ENCODE results near the gene HMCN1. TPM values are rescaled to one million over a fixed set of nuclear protein-coding genes. Genes with fewer than 3 reads are reported as not detected.

Gene HMCN1
- total RNA-seq, 2 donors from 2014 or later = 10.6 to 17.3 TPM

DNA sequence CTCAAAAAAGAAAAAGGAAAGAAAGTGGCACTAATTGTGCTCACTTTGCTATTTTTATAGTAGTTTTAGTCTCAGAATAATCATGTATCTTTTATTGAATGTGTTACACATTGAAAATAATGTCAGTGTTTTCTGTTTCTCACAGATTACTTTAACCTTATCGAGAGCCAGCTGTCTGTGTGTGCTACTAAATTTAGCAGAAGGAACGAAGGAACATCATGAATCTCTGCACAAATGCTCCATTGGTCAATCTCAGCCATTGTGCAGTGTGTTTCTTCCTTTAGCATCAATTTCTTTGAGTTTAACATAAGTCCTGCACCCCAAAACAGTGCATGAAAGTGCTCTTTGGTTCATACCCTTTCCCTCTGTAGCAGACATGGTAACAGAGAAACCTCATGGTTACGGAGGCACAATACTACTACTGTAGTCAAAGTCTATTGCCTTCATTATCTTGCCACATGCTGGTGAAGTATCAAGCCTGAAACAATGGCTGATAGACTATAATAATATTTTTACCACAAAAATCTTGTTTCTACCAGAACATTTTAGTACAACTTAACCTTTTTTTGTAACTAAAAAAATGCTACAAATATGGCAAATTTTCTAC, 310.0 kb downstream of the HMCN1 start:
- intact Hi-C loops (cut with DNase I) = no loop called here
- DNase-seq (ENCODE audit: low spot score) = no peak

DNA sequence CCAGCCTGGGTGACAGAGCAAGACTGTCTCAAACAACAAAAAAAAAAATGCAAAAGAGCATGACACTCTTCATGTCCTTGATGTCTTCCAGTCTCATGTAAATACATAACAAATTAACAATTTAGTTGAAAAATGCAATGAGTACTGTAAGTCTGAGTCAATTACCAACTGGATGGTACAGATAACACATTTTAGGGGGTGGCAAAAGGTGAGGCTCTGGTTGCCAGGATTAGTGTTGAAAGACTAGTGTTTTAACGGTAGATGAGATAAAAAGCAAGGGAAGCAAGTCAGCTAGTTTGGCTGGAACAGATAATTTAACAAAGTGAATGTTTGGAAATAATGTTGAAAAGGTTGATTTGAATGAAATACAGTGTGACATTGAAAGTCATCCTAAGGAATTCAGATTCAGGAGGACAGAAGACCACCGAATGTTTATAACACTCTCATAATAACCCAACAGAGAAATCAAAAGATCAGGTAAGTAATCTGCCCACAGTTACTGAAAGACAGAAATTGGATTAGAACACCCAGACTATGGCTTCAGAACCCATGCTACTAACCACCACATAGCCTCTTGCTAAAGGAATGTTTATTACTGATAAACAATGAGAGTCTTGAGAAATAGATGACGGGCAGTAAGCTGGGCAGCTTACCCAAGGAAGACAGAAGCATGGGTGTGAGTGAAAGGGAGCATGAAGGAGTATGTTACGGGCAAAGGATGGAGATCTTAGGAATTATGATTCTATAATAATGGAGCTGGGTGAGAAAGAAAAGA, 312.4 kb downstream of the HMCN1 start:
- intact Hi-C loops (cut with DNase I) = no loop called here
- no peak for DNase-seq (ENCODE audit: low spot score)

DNA sequence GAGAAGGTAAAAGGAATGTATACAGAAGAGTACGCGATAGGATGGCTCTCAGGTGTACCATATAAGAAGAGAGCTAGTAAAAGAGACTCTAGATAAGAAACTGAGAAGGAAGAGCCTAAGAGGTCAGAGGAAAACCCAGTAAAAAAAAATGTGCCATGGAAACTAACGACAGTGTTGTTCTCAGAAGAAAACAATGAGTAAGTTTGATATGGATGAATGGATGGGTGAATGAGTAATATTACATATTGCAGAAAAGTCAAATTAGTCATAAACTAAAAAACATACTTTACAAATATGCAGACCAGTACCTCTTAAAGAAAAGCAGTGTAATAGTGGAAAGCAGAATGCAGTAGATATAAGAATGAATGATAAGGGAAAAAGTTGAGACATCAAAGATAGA, 316.2 kb downstream of the HMCN1 start:
- no peak for DNase-seq (ENCODE audit: low spot score)
- intact Hi-C loops (cut with DNase I) = no loop called here

DNA sequence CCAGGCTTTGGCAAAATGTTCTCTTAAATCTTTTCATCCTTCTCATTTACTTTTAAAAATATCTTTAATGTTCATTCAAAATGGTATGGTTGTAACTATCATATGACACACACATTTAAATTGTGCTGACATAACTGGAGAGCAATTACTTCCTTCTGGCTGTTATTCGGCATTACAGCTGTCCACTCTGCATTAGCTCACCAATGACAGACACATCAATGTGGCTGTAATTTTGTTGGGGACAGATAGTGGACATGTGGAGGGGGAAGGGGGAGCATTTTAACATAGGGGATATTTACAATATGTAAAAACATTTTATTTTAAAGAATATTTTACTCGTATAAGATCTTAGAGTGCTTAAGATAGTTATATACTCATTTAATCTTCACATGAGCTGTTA, 319.8 kb downstream of the HMCN1 start:
- no peak for DNase-seq (ENCODE audit: low spot score)
- intact Hi-C loops (cut with DNase I) = no loop called here

DNA sequence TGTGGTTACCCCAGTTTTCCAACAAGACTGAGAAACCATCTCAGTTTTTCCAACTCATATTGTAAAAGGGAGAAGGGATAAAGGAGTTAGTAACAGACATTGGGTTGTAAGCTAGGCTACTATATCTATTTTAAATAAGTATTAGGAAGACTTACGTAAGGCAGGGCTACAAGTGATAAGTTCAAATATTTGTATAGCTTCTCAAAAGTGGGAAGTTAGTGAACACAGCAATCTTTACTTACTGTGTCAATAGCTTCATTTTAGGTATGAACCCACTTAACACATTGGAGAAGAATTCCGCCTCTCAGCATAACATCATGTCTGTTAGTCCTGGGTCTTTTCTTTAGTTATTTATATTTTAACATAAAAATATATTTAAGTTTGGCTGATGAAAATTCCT, 320.7 kb downstream of the HMCN1 start:
- no peak for DNase-seq (ENCODE audit: low spot score)

DNA sequence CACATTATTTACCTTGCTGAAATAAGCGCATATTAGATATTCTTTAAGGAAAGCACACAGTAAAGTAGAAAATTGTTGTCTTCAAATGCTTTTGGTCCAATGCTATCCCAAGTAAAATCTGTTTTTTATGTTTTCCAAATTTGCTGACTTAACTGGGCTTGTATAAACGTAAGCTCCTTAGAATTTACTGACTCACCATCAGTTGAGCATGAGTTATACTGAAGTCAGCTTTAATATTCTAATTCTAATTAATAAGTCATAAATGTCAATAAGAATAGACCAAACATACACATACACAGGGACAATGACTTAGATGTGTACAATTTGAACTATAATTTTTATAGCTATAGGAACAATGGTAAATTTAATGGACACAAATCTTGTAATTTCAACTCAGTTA, 321.7 kb downstream of the HMCN1 start:
- intact Hi-C loops (cut with DNase I) = no loop called here
- DNase-seq (ENCODE audit: low spot score) = no peak

More for the DNA sequence above, 320.7 kb downstream of the HMCN1 start:
- intact Hi-C loops (cut with DNase I) = no loop called here

DNA sequence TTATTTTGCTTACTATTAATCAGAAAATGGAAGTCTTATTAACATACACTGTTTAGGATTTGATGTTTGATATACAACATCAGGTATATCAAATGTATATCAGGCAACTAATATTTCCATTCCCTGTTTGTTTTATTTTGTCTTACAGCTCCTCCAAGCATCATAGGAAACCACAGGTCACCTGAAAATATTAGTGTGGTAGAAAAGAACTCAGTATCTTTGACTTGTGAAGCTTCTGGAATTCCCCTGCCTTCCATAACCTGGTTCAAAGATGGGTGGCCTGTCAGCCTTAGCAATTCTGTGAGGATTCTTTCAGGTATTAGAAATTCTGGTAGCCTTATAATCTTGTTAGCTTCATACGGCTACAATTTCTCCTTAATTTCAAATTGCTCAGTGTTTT, 322.9 kb downstream of the HMCN1 start:
- DNase-seq (ENCODE audit: low spot score) = no peak
- intact Hi-C loops (cut with DNase I) = no loop called here

DNA sequence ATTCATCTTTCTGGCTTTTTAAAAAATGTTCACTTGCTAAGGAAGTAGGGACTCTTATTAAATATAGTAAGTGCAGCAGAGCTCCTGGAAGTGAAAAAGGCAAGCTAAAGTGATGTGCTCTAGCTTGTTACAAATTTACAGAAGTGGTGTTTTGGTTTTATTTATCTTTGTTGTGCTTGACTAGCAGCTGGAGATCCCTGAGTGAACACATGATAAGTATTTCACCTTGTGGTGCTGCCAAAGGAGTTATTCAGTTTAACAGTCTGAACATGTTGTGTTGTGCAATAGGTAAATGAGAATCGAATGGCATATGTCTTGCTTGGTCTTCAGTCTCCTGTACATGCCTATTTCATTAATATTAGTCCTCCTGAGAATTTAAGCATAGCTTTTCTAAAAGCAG, 325.1 kb downstream of the HMCN1 start:
- intact Hi-C loops (cut with DNase I) = no loop called here

DNA sequence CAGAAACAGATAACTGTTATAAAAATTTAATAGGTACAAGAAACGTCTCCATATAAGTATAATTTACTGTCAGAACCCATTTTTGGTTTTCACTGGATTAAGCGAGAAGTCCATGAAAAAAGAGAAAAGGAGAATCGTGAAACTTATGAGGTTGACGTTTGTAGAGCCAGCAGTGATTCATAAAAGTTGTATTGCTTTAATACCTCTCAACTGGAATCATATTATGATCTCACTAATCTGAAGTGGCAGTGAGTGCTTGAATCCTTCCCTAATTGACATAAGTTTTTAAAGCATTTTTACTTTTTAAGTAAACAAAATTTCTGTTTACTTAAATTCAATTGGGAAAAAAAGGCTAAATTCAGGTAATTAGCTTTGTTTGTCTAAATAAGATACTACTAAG, 325.6 kb downstream of the HMCN1 start:
- DNase-seq (ENCODE audit: low spot score) = no peak
- intact Hi-C loops (cut with DNase I) = no loop called here

More for the DNA sequence above, 325.1 kb downstream of the HMCN1 start:
- DNase-seq (ENCODE audit: low spot score) = no peak

DNA sequence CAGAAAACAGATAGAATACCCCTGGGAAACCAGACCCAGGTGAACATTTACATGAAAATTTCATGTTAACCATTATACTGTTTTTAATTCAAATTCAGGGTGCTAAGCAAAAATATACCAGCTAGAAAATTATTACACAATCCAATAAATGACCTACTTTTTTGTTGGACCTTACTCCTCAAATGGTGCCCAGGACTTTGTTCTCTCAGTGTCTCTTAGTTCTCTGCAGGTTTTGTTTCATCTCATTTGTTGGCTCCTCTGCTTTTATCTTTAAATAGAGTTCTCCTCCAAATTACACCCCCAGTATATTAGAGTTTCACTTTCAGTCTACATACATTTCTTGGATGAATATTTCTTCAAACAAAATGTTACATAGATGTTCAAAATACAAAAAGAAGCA, 326.0 kb downstream of the HMCN1 start:
- no peak for DNase-seq (ENCODE audit: low spot score)
- intact Hi-C loops (cut with DNase I) = no loop called here

DNA sequence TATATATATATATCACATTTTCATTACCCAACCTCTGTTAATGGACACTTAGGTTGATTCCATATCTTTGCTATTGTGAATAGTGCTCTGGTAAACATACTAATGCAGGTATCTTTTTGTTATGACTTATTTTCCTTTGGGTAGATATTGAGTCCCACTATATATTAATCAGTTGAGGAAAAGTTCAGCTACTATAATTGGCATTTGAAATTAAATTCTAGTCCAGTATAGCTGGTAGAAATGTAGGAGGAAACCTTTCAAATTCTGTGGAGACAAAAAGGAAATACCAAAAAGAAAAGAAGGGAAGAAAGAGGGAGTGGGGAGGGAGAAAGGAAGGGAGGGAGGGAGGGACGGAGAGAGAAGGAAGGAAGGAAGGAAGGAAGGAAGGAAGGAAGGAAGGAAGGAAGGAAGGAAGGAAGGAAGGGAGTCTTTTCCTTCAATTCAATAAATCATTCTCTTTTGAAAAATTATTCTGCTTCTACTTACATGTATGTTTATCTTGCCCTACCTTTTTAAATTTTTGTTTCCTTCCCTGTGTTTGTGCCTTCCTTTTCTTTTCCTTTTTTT, 329.0 kb downstream of the HMCN1 start:
- intact Hi-C loops (cut with DNase I) = no loop called here
- DNase-seq (ENCODE audit: low spot score) = no peak

DNA sequence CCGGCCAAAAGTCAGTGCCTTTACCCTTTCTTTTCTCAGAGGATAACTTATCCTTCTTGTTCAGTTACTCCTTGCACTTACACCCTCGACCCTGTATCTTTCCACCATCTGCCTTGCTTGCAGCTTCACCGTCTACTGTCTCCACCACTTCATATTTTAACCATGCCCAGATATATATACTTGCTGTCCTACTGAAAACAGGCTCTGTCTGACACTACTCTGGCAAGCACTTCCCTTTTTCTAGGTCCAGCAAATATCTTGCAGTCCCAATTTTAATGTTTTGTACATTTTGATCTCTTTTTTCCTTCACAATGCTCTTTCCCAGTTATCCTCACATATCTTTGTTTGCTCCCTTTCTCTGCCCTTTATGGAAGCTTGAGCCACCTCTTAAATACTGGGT, 332.2 kb downstream of the HMCN1 start:
- no peak for DNase-seq (ENCODE audit: low spot score)
- intact Hi-C loops (cut with DNase I) = no loop called here

DNA sequence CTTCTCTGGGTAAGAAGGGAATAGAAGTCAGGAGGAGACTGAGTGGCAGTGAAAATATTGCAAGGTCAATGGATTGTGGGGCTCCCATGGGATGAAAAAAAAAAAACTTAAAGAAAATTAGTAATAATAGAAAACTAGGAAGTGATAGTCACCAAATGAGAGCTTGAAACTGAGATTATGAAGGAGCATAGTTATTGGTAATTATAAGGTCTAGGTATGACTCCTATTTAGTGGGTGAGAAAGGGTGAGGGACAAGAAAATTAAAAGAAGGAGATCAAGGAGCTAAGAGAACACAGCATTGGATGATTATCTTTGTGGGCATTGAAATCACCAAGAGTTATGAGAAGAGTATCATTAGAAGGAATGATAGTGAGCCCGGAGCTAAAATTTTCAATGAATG, 339.5 kb downstream of the HMCN1 start:
- intact Hi-C loops (cut with DNase I) = no loop called here
- no peak for DNase-seq (ENCODE audit: low spot score)

DNA sequence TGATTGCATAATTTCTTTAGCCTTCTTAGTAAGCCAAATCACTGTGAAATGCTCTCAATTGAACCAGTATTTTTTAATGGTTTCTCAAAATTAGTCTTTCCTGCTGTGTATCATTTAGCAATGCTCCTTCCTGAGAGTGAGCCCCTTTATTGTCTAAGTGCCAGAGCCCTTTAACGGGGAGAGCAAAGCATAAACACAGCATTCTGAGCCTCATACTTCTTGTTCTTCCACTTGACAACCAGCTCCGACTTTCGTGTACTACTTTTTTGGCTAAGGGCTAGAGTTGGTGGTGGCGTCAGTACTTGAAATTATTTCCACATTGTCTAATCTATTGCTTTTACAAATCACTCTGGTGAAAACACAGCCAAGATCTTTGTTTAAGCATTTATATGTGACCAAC, 341.8 kb downstream of the HMCN1 start:
- DNase-seq (ENCODE audit: low spot score) = no peak
- intact Hi-C loops (cut with DNase I) = no loop called here

DNA sequence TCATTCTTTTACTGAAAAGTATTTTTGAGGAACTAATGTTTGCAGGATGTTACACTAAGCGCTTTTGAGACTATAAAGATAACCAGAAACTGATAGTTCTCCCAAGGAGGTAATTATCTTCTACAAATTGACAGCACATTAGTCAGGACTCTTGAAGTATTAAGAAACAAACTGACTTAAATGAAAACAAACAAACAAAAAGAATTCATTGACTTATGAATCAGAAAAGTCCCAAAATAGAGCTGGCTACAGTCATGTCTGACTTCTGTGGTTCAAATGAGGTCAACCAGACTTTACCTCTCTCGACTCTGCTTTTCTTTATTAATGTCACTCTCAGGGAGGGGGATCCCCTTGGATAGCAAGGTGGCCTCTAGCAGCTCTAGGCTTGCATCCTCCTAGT, 344.1 kb downstream of the HMCN1 start:
- no peak for DNase-seq (ENCODE audit: low spot score)
- intact Hi-C loops (cut with DNase I) = no loop called here

DNA sequence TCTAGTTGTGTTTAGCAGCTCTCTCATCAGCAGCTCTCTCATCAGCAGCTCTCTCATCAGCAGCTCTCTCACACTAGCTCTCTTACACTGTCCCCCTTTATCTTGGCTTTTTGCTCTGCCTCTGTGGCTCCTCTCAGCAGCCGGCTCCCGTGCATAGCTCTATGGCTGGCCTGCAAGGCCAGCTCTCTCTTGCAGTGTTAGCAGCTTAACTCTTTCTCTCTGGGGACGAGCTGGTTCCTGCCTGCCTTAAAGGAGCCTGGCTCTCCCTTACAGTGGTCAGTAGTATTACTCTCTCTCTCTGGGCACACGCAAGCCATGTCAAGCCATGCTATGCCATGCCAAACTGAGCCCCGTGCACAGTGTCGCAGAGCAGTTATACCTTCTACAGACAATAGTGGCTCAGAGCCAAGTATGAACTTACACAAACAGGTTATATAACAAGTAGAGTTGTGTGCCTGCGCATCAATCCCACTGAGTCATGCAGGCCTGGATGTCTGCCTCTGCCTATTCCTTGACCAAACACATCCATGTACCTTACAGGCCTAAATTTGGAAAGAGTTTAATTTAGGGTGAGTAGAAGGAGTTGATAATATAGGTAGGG, 345.0 kb downstream of the HMCN1 start:
- intact Hi-C loops (cut with DNase I) = no loop called here
- no peak for DNase-seq (ENCODE audit: low spot score)

DNA sequence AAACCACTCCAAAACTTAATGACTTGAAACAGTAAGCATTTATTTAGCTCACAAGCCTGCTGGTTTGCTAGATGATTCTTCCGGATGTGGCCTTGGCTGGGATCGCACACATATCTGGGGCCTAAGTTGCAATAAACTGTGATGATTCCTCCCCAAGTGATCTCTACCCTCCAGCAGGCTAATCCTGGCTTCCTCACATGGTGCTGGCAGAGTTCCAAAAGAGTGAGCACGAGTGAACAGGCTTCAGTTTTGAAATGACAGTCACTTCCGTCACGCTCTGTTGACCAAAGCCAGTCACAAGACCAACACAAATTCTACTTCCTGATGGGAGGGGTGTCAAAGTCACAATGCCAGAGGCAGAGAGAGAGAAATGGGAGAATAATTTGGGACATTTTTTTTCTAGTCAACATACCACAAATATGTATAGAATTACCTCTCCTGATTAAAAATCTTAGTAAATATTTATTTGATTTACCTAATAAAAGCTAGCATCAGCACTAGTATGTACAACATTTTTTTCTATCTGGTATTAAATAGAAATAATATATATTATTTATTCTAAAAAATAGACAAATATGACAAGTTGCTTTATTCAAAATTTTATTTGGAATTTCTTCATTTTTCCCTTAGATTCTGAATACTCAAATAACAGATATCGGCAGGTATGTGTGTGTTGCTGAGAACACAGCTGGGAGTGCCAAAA, 348.2 kb downstream of the HMCN1 start:
- intact Hi-C loops (cut with DNase I) = no loop called here

DNA sequence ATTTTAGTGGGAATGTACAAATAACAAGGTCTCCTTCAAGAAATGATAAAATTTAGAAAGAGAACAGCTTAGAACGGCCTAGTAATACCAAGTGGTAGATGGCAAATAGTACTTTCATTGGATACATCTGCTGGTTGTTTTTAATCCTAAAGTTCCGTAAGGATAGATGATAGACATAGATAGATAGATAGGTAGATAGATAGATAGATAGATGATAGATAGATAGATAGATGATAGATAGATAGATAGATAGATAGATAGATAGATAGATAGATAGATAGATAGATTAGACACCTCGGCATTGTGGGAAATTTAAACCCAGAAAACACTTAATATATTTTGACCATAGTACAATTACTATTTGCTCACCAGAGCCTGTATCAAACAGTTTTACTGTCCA, 352.4 kb downstream of the HMCN1 start:
- no peak for DNase-seq (ENCODE audit: low spot score)
- intact Hi-C loops (cut with DNase I) = no loop called here

More for the DNA sequence above, 348.2 kb downstream of the HMCN1 start:
- peak; percentile 88 for DNase-seq (ENCODE audit: low spot score)

DNA sequence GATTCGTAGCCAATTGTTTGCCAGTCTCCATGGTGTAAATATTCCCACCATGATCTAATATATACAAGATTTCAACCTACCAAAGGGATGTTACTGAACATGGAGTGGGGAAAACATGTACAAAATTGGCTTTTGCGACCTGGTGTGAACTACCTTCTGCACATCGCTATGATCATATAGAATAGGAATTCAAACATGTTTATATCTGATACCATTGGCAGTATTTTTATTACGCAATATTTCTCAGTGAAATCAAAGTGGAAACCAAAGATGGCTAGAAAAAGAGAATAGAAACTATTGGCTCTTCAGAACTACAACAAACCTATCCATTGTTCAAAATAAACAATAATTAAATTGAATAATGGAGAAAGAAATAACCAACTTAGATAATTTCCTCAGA, 355.7 kb downstream of the HMCN1 start:
- intact Hi-C loops (cut with DNase I) = no loop called here

DNA sequence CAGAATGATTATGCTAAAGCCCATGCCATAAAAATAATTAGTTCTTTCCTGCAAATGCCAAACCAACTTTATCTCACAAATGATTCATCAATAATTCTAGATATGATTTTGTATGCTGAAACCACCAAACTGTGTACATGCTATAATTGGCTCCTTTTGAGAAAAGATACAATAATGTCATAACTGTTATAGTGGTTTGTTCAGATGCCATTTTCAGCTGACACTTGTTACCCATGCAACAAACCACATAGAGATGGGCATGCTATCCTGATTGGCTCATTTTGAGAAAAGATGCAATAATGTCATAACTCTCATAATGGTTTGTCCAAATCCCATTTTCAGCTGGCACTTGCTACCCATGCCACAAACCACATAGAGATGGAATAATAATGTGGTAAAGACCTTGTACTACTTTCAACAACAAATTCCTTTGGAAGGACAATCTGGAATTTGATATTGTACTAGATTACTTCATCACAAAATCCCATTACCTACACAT, 357.1 kb downstream of the HMCN1 start:
- intact Hi-C loops (cut with DNase I) = no loop called here
- DNase-seq (ENCODE audit: low spot score) = no peak

More for the DNA sequence above, 355.7 kb downstream of the HMCN1 start:
- no peak for DNase-seq (ENCODE audit: low spot score)
